ENCODE results near the gene UHMK1. TPM values are rescaled to one million over a fixed set of nuclear protein-coding genes. Genes with fewer than 3 reads are reported as not detected.
"Not testable (repeated sequence)": the region's sequence is repeated elsewhere in the genome, so short reads cannot be mapped to it uniquely, and the experiment has no call there.

The UHMK1 gene
- total RNA-seq: 48.4 TPM

- DNase-seq: peak; percentile 93
Measured at GRCh38 chr1:162497723-162498495, at the start of gene UHMK1. Gene UHMK1, plus strand, starts transcription at chr1:162497818. Its CDS starts 183 bp downstream, at chr1:162498001.

GRCh38 chr1:162454361-162454760 is 43.3 kb upstream of the UHMK1 start:
- not testable (repeated sequence) for DNase-seq

DNA sequence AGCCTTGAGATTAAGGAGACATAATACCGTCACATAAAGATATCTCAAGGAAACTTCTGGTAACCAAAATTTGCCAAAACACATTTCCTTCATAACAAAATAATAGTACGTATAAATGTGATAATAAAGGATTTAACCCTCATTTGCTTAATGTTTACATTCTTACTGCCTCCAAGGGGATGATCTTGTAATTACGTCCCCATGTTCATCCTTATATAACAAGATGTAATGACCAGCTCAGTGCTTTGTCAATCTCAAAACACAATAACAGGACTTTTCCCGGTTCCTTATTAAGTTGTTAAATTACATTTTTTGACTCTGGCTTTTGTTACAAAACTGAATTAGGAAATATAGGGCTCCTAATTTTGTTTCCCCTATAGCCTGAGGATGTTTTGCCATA is 41.3 kb upstream of the UHMK1 start:
- no peak for DNase-seq

GRCh38 chr1:162458236-162458635 is 39.4 kb upstream of the UHMK1 start:
- DNase-seq: no peak

- DNase-seq: not testable (repeated sequence)
Measured at GRCh38 chr1:162462425-162462824, 35.2 kb upstream of the UHMK1 start.

DNA sequence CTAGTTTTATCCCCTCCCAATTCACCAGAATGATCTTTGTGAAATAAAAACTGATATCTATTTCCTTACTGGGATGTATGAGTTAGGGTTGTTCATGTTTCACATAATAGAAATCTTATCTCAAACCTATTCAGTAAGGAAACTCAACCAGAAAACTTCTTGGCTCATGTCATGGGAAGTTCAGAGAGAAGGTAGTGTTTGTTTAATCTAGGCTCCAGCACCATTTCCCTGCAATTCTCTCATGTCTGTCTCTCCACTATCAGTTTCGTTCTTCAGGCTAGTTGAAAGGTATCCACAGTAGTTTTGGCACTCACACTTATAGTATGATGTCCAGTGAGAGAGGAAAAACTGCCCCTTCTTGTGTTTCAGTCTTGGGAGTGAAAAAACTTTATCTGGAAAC is 34.6 kb upstream of the UHMK1 start:
- DNase-seq: no peak

DNA sequence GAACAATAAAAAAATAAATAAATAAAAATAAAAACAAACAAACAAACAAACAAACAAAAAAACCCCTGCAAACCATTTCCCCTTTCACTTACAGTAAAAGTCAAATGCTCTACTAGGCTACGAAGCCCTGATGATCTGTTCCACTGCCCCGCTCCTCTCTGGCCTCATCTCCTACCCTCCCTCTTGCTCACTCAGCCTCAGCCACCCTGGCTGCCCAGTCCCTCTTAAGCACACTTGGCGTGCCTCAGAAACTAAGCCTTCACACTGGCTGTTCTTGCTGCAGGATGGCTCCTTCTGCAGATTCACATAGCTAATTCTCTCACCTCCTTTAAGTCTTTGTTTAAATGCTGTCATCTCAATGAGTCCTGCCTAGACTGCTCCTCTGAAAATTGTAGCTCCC is 30.8 kb upstream of the UHMK1 start:
- DNase-seq: no peak

DNA sequence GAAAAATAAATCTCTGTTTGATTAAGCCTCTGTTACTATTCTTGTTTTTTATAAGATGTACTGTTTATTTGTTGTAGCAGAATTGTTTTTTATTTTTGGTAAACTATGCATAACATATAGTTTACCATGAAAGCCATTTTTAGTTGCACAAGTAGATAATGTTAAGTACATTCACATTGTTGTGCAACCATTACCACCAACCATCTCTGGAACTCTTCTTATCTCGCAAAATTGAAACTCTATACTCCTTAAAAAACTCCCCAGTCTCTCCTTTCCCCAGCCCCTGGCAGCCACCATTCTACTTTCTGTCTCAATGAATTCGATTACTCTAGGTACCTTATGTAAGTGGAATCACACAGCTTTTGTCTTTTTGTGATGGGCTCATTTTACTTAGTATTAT is 27.4 kb upstream of the UHMK1 start:
- DNase-seq: no peak

DNA sequence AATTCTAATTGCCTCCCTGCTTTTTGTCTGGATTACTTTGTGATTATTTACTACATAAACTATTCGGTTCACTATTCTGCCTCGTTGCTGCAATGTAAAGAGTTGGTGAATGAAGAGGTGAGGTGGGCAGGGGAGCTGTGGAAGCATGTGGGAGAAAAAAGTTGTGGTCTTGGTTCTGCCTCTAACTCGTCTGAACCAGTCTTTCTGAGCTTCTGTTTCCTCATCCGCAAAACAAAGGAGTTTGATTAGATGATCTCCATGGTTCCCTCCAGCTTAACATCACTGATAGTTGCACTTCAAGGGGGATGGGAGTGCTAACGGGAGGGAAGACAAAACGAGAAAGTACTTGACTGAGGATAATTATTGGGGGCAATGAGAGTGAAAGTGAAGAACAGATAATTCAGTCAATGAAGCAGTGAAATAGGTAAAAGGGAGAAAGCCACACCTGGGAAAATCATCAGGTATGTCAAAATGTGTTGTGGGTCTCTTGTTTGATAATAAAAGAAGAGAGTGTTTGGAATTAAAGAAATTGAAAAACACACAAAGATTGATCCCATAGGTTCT is 26.2 kb upstream of the UHMK1 start:
- no peak for DNase-seq

DNA sequence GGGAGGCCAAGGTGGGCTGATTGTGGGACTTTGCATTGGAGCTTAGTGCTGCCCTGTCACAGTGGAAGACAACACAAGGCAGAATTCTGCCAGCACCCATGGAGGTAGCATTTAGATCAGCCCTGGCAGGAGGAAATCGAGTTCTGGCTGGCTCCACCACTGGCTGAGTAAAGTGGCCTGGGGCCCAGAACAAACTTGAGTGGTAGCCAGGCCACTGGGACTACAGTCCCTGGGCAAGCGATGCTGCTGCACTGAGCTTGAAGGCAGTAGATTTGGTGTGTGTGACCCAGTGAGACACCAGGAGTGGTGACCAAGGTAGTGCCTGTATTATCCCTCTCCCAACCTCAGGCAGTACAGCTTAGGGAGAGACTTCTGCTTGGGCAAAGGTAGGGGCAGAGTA is 22.5 kb upstream of the UHMK1 start:
- DNase-seq: no peak

- no peak for DNase-seq
Measured at GRCh38 chr1:162475539-162476185, 22.0 kb upstream of the UHMK1 start.

DNA sequence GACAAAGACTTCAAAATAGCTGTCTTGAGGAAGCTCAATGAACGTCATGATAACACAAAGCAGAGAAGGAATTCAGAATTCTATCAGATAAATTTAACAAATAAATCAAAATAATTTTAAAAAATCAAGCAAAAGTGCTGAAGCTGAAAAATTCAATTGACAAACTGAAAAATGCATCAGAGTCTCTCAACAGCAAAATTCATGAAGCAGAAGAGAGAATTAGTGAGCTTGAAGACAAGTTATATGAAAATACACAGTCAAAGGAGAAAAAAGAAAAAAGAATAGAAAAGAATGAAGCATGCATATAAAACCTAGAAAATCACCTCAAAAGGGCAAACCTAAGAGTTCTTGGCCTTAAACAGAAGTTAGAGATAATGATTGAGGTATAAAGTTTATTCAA is 21.0 kb upstream of the UHMK1 start:
- no peak for DNase-seq

DNA sequence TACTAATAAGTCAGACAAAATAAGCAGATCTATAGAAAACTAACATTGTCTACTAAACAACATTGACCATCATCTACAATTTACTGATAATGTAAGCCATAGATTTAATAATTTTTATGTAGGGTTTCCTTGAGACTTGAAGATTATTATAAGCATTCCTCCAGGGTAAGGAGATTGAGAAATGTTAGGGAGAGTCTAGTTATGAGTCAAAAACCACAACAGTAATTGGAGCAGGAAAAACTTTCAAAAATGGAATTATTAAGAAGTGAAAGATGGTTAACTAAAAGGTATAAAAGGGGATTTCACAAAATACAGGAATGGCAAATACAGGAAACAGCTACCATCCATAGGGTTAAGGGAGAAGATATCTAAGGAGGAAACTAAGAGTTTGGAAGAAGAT is 12.4 kb upstream of the UHMK1 start:
- no peak for DNase-seq

- no peak for DNase-seq
Measured at GRCh38 chr1:162487241-162487640, 10.4 kb upstream of the UHMK1 start.

GRCh38 chr1:162488219-162488618 is 9.4 kb upstream of the UHMK1 start:
- DNase-seq: no peak

DNA sequence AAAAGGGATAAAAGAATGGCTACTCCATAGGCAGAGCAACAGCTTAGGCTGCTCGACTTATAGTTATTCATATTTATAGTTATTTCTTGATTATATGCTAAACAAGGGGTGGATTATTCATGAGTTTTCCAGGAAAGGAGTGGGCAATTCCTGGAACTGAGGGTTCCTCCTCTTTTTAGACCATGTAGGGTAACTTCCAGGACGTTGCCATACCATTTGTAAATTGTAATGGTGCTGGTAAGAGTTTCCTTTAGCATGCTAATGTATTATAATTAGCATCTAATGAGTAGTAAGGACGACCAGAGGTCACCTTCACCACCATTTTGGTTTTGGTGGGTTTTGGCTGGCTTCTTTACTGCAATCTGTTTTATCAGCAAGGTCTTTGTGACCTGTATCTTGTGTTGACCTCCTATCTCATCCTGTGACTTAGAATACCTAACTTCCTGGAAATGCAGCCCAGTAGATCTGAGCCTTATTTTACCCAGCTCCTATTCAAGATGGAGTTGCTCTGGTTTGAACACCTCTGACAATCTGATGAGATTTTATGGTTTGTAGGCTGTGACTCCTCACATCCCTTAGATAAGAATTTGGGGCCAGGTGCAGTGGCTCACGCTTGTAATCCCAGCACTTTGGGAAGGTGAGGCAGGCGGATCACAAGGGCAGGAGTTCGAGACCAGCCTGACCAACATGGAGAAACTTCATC is 1.9 kb upstream of the UHMK1 start:
- DNase-seq: not testable (repeated sequence)

DNA sequence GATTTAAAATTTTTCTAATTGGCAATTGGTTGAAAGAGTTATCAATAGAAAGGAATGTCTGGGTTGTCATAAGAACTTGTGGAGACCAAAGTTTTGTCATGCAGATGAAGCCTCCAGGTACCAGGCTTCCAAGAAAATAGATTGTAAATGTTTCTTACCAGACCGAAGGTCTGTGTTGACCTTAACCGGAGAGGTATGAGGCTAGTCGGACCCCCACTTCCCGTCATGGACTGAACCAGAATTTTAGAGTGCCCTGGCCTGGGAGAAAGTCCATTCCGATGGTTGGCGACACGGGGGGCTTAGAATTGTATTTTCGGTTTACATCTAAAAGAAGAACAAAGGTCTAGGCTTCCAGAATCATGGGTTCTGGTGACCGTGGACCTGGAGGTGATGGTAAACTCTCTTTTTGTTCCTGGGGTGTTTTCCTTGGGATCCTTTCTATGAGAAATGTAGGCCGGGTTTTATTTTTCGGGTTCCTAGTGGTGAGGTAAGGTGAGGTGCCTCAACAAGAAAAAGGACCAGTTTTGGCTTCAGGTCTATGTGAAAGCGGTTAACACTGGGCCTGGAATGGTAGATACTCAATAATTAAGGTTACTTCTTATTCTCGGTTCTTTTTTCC is 405 bp upstream of the UHMK1 start:
- DNase-seq: no peak

- no peak for DNase-seq
Measured at GRCh38 chr1:162498496-162498810, 835 bp downstream of the UHMK1 start.

DNA sequence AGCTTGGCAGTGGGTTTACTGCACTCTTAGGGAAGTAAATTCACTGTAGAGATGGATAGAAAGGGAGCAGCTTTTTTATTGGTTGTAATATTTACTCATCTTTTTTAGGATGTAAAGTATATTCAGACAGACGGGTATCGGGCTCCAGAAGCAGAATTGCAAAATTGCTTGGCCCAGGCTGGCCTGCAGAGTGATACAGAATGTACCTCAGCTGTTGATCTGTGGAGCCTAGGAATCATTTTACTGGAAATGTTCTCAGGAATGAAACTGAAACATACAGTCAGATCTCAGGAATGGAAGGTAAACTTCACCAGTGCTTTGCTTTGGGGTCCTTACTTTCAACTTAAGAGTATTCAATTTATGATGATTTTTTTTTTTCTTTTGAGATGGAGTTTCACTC is 3.2 kb downstream of the UHMK1 start:
- no peak for DNase-seq

DNA sequence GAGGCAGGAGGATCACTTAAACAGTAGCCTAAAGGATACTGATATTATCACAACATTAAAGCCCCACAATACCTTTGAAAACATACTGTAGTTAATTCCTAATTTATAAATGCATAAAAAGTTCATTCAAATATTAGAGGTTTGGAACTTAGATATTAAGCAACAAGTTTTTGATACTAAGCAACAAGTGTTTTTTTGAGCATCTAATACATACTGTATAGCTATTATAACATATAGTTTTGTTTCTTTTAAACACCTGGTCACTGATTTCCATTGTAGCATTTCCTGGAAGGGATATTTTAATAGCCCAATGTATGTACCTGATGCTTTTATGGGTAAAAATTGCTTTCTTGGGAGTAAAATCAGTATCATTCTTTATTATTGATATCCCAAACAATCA is 4.5 kb downstream of the UHMK1 start:
- no peak for DNase-seq

DNA sequence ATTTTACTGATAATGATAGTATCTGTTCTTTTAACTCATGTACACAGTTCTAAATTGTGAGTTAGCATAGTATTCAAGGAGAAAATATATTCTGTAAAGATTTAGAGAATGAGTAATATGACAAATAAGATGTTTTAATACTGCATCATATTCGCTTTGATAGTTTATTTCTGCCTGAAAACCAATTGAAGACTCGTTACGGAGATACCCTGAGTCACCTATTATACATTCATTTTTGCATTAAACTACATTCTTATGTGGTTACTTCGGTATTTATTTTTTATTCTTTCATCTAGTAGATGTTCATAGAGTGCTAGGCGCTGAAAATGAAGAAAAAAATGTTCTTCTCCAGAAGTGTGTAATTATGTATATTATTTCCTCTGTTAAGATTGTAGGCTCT is 5.3 kb downstream of the UHMK1 start:
- no peak for DNase-seq

- DNase-seq: no peak
Measured at GRCh38 chr1:162527314-162527713, 29.7 kb downstream of the UHMK1 start.
